GM23338 (cell line): ENCODE measurements around the gene SRPK2. TPM values are rescaled to one million over a fixed set of nuclear protein-coding genes. Genes with fewer than 3 reads are reported as not detected.

ENCODE experiments used
- ATAC-seq: fragments of 200-7000 bp; cut with Tn5 transposase; 3 replicates; pipeline ENCODE4 v1.9.1; 2020
- DNase-seq: peaks from one replicate; pipeline ENCODE4 v3.0.0-alpha.2; 2015; ENCODE audit warnings: low spot score
- H2AFZ ChIP-seq: fragments of 200-600 bp; sonication (generic); 2 replicates; pipeline ENCODE4 v1.8.0; 2016; ENCODE audit warnings: antibody characterized with exemption, mild to moderate bottlenecking, moderate library complexity
- H3F3A ChIP-seq: fragments of 200-600 bp; sonication (generic); replicated peaks from 2 replicates; pipeline ENCODE4 v1.8.0; 2017; ENCODE audit warnings: antibody characterized with exemption, mixed run types, low read depth
- H3K27ac ChIP-seq: fragments of 200-600 bp; sonication (generic); 2 replicates; pipeline ENCODE4 v1.6.1; 2016; ENCODE audit warnings: low read depth
- H3K27me3 ChIP-seq: fragments of 200-600 bp; sonication (generic); 2 replicates; pipeline ENCODE4 v1.8.0; 2016; ENCODE audit warnings: mild to moderate bottlenecking, mixed run types, moderate library complexity; ENCODE audit not compliant: insufficient read depth
- H3K36me3 ChIP-seq: fragments of 200-600 bp; sonication (generic); 2 replicates; pipeline ENCODE4 v1.8.0; 2016; ENCODE audit warnings: mild to moderate bottlenecking; ENCODE audit not compliant: insufficient read depth
- H3K4me1 ChIP-seq: fragments of 200-600 bp; sonication (generic); 2 replicates; pipeline ENCODE4 v1.8.0; 2016; ENCODE audit warnings: mild to moderate bottlenecking, moderate library complexity; ENCODE audit not compliant: insufficient read depth
- H3K4me2 ChIP-seq: fragments of 200-600 bp; sonication (generic); 2 replicates; pipeline ENCODE4 v1.7.1; 2017; ENCODE audit warnings: mixed run types
- H3K4me3 ChIP-seq: fragments of 200-600 bp; sonication (generic); 2 replicates; pipeline ENCODE4 v1.6.1; 2016; ENCODE audit warnings: mixed run types
- H3K79me2 ChIP-seq: fragments of 200-600 bp; sonication (generic); replicated peaks from 2 replicates; pipeline ENCODE4 v1.8.0; 2017; ENCODE audit warnings: mild to moderate bottlenecking; ENCODE audit not compliant: insufficient read depth
- H3K9me2 ChIP-seq: fragments of 200-600 bp; sonication (generic); 2 replicates; pipeline ENCODE4 v1.8.0; 2017; ENCODE audit not compliant: insufficient read depth
- H4K20me1 ChIP-seq: fragments of 200-600 bp; sonication (generic); replicated peaks from 2 replicates; pipeline ENCODE4 v1.8.0; 2017; ENCODE audit warnings: mild to moderate bottlenecking; ENCODE audit not compliant: insufficient read depth
- H3K27ac Mint-ChIP-seq: 2 replicates; pipeline ENCODE4 v1.8.0; 2020; ENCODE audit warnings: inconsistent platforms, mild to moderate bottlenecking, moderate library complexity, mixed read lengths
- H3K27me3 Mint-ChIP-seq: 3 replicates; pipeline ENCODE4 v1.8.0; 2022; ENCODE audit warnings: low read depth, mild to moderate bottlenecking, moderate library complexity, mixed read lengths, inconsistent platforms; ENCODE audit not compliant: insufficient read depth, poor library complexity
- H3K36me3 Mint-ChIP-seq: 3 replicates; pipeline ENCODE4 v1.8.0; 2021; ENCODE audit warnings: low read depth, mild to moderate bottlenecking, inconsistent platforms, moderate library complexity, mixed read lengths
- H3K4me1 Mint-ChIP-seq: 3 replicates; pipeline ENCODE4 v1.8.0; 2020; ENCODE audit warnings: mild to moderate bottlenecking, inconsistent platforms, mixed read lengths
- H3K4me3 Mint-ChIP-seq: 3 replicates; pipeline ENCODE4 v1.8.0; 2021; ENCODE audit warnings: moderate library complexity, mild to moderate bottlenecking, inconsistent platforms, mixed read lengths
- H3K9me3 Mint-ChIP-seq: 3 replicates; pipeline ENCODE4 v1.8.0; 2020; ENCODE audit warnings: moderate library complexity, mild to moderate bottlenecking, inconsistent platforms, mixed read lengths
- CREB1 ChIP-seq: fragments of 250-450 bp; sonication (Bioruptor Pico); IDR thresholded peaks from 2 replicates; pipeline ENCODE4 v1.5.0; 2020; ENCODE audit warnings: low read depth, mild to moderate bottlenecking, moderate library complexity
- CTCF ChIP-seq, 2 experiments: fragments of 200-600 bp in 1 of 2; sonication (generic) in 1 of 2; conservative IDR thresholded peaks; 2 replicates each; pipeline versions ENCODE4 v1.5.1 to v1.6.1; 2016 to 2017; ENCODE audit warnings: antibody characterized with exemption in 2 of 2, low read depth in 2 of 2, mild to moderate bottlenecking in 2 of 2, moderate library complexity in 1 of 2
- EZH2 ChIP-seq: fragments of 200-600 bp; sonication (generic); IDR thresholded peaks from one replicate; pipeline ENCODE4 v1.8.0; 2017; ENCODE audit warnings: antibody characterized with exemption, mild to moderate bottlenecking, low read depth; ENCODE audit not compliant: unreplicated experiment
- STAT1 ChIP-seq: IDR thresholded peaks from one replicate; pipeline ENCODE4 v1.6.1; 2016; ENCODE audit warnings: antibody characterized with exemption; ENCODE audit not compliant: unreplicated experiment
- ZNF114 ChIP-seq: fragments of 250-450 bp; sonication (Bioruptor Pico); IDR thresholded peaks from 2 replicates; pipeline ENCODE4 v1.5.0; 2020; ENCODE audit warnings: mild to moderate bottlenecking, moderate library complexity
- ZNF331 ChIP-seq: fragments of 250-450 bp; sonication (Bioruptor Pico); IDR thresholded peaks from 2 replicates; pipeline ENCODE4 v1.5.0; 2020; ENCODE audit warnings: low read depth, mild to moderate bottlenecking, moderate library complexity
- ZNF462 ChIP-seq: fragments of 250-450 bp; sonication (Bioruptor Pico); IDR thresholded peaks from 2 replicates; pipeline ENCODE4 v1.5.0; 2020; ENCODE audit warnings: mild to moderate bottlenecking, moderate library complexity
- polyA plus RNA-seq: library from polyadenylated mRNA; unstranded; fragments of >200 nt; fragmentation: Nextera tagmentation; extraction: Ambion mirVana; gene quantifications from 2 replicates; pipeline ENCODE4 v1.2.1, GENCODE V29; 2016
- total RNA-seq: library from RNA; depleted of rRNA; stranded (reverse); fragments of >200 nt; shearing (Covaris generic); gene quantifications from 2 replicates; pipeline ENCODE4 v1.2.3, GENCODE V29; 2014

SRPK2 gene
- total and polyA plus RNA-seq, 2 experiments from 2014 or later: 66.3 to 91.5 TPM

DNA sequence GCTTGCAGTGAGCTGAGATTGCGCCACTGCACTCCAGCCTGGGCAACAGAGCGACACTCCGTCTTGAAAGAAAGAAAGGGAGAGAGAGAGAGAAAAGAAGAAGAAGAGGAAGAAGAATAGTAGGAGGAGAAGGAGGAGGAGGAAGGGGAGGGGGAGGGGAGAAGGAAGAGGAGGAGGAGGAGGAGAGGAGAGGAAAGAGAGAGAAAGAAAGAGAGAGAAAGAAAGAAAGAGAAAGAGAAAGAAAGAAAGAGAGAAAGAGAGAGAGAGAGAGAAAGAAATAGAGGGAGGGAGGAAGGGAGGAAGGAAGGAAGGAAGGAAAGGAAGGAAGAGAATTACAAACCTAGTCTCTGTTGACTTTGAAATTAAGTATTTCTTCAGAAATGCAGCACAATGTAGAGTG is 7.8 kb upstream of the SRPK2 start (continued):
- no peak for TF ChIP-seq CREB1 (CRISPR knock-in tag)
- no peak for TF ChIP-seq ZNF462 (CRISPR knock-in tag)

GRCh38 chr7:105391429-105391828 is 2.7 kb upstream of the SRPK2 start:
- Mint-ChIP-seq H3K36me3 (peaks cover 9% of the 10 kb centered on the region; the same call in 2 of the 3 replicates), H3K9me3 (peaks cover 3% of the 10 kb centered on the region; the same call in 1 of the 3 replicates), H3K4me3 (no peak overlapping the region), H3K4me1 (peaks cover 17% of the 10 kb centered on the region), H3K27ac (no peak overlapping the region), H3K27me3 (peaks cover 12% of the 10 kb centered on the region)
- H3K4me3 ChIP-seq: no peak overlapping the region
- DNase-seq (no peak), ATAC-seq (no peak)
- no peak overlapping the region for H3K4me2 ChIP-seq
- H3K9me2 ChIP-seq: no peaks in the 10 kb centered on the region
- peaks cover 11% of the 10 kb centered on the region for H4K20me1 ChIP-seq
- no peaks in the 10 kb centered on the region for H3F3A ChIP-seq
- H3K27me3 ChIP-seq: peaks cover 9% of the 10 kb centered on the region
- peaks cover 11% of the 10 kb centered on the region for H3K4me1 ChIP-seq
- H3K36me3 ChIP-seq: no peaks in the 10 kb centered on the region
- no peak overlapping the region for H3K27ac ChIP-seq
- H3K79me2 ChIP-seq: peaks cover 15% of the 10 kb centered on the region
- no peak overlapping the region for H2AFZ ChIP-seq
- TF ChIP-seq CTCF (conservative IDR thresholded peaks at IDR 0.05; ENCODE audit: low read depth in 2 of 2): no peak
- no peak for TF ChIP-seq ZNF462 (CRISPR knock-in tag)
- no peak for TF ChIP-seq ZNF114 (CRISPR knock-in tag)
- TF ChIP-seq STAT1: no peak
- no peak for TF ChIP-seq ZNF331 (CRISPR knock-in tag)
- TF ChIP-seq EZH2: no peak
- TF ChIP-seq CREB1 (CRISPR knock-in tag): no peak
